Chondrocyte (in vitro differentiated cells): ENCODE measurements around the gene KIF26B. TPM values are rescaled to one million over a fixed set of nuclear protein-coding genes. Genes with fewer than 3 reads are reported as not detected.

Experiments used
- DNase-seq: peaks from one replicate; pipeline ENCODE4 v3.0.0; 2021; ENCODE audit warnings: mixed read lengths, low spot score
- H3K27ac Mint-ChIP-seq: one replicate; pipeline ENCODE4 v1.8.0; 2021; ENCODE audit warnings: mild to moderate bottlenecking, moderate library complexity, mixed read lengths; ENCODE audit not compliant: unreplicated experiment
- H3K27me3 Mint-ChIP-seq: 2 replicates; pipeline ENCODE4 v1.8.0; 2021; ENCODE audit warnings: low read depth, mixed read lengths
- H3K36me3 Mint-ChIP-seq: 2 replicates; pipeline ENCODE4 v1.8.0; 2021; ENCODE audit warnings: low read depth, mixed read lengths
- H3K4me1 Mint-ChIP-seq: 2 replicates; pipeline ENCODE4 v1.8.0; 2021; ENCODE audit warnings: low read depth, mild to moderate bottlenecking, mixed read lengths
- H3K4me3 Mint-ChIP-seq: one replicate; pipeline ENCODE4 v1.8.0; 2021; ENCODE audit warnings: mild to moderate bottlenecking, moderate library complexity, mixed read lengths; ENCODE audit not compliant: unreplicated experiment
- H3K9me3 Mint-ChIP-seq: 2 replicates; pipeline ENCODE4 v1.8.0; 2021; ENCODE audit warnings: low read depth, mixed read lengths
- CTCF ChIP-seq: fragments of 200-600 bp; sonication (generic); IDR thresholded peaks from 2 replicates; pipeline ENCODE4 v1.5.0; 2021; ENCODE audit warnings: antibody characterized with exemption, mild to moderate bottlenecking, moderate library complexity
- total RNA-seq: library from RNA; stranded (reverse); gene quantifications from 3 replicates; pipeline ENCODE4 v1.2.1, GENCODE V29; 2021

KIF26B gene
- total RNA-seq, 1 donor from 2014 or later: 47.0 TPM

GRCh38 chr1:245365095-245366020 is 210.6 kb downstream of the KIF26B start:
- TF ChIP-seq CTCF: no peak
- Mint-ChIP-seq H3K4me3 (no peak overlapping the region), H3K27ac (no peak overlapping the region), H3K36me3 (peaks cover 20% of the 10 kb centered on the region), H3K27me3 (no peaks in the 10 kb centered on the region), H3K4me1 (peaks cover 15% of the 10 kb centered on the region), H3K9me3 (no peaks in the 10 kb centered on the region)
- DNase-seq: no peak

GRCh38 chr1:245366886-245367285 is 212.1 kb downstream of the KIF26B start:
- TF ChIP-seq CTCF: no peak
- H3K36me3 Mint-ChIP-seq: peaks cover 21% of the 10 kb centered on the region
- H3K4me1 Mint-ChIP-seq: peaks cover 19% of the 10 kb centered on the region
- H3K27ac Mint-ChIP-seq: no peak overlapping the region
- H3K9me3 Mint-ChIP-seq: no peaks in the 10 kb centered on the region
- DNase-seq: no peak
- no peaks in the 10 kb centered on the region for H3K27me3 Mint-ChIP-seq
- H3K4me3 Mint-ChIP-seq: no peak overlapping the region

- TF ChIP-seq CTCF: no peak
Observed at GRCh38 chr1:245370175-245370825, 215.5 kb downstream of the KIF26B start.

GRCh38 chr1:245370905-245371581 is 216.3 kb downstream of the KIF26B start:
- Mint-ChIP-seq H3K4me1 (peaks cover 5% of the 10 kb centered on the region), H3K27me3 (no peaks in the 10 kb centered on the region), H3K4me3 (no peak overlapping the region), H3K36me3 (peaks cover 27% of the 10 kb centered on the region), H3K27ac (no peak overlapping the region), H3K9me3 (no peaks in the 10 kb centered on the region)
- TF ChIP-seq CTCF: no peak
- DNase-seq: no peak

More at GRCh38 chr1:245370175-245370825, 215.5 kb downstream of the KIF26B start:
- peaks cover 27% of the 10 kb centered on the region for H3K36me3 Mint-ChIP-seq
- DNase-seq: no peak
- H3K4me1 Mint-ChIP-seq: peaks cover 5% of the 10 kb centered on the region
- H3K9me3 Mint-ChIP-seq: no peaks in the 10 kb centered on the region
- H3K27me3 Mint-ChIP-seq: no peaks in the 10 kb centered on the region
- no peak overlapping the region for H3K4me3 Mint-ChIP-seq
- no peak overlapping the region for H3K27ac Mint-ChIP-seq

- H3K27ac Mint-ChIP-seq: no peak overlapping the region
- no peaks in the 10 kb centered on the region for H3K9me3 Mint-ChIP-seq
- peaks cover 28% of the 10 kb centered on the region for H3K36me3 Mint-ChIP-seq
- no peak for TF ChIP-seq CTCF
- H3K4me3 Mint-ChIP-seq: no peak overlapping the region
- no peaks in the 10 kb centered on the region for H3K27me3 Mint-ChIP-seq
- no peak for DNase-seq
- peaks cover 5% of the 10 kb centered on the region for H3K4me1 Mint-ChIP-seq
Observed at GRCh38 chr1:245373131-245373530, 218.3 kb downstream of the KIF26B start.
